HG03469 (cell line): ENCODE results near the gene XRN1.
"Not testable (repeated sequence)": the region's sequence is repeated elsewhere in the genome, so short reads cannot be mapped to it uniquely, and the experiment has no call there.

Experiments
- ATAC-seq: cut with Tn5 transposase; IDR thresholded peaks from one replicate; pipeline ENCODE4 v1.9.1; 2021; ENCODE audit warnings: mild to moderate bottlenecking, moderate library complexity, moderate number of reproducible peaks; ENCODE audit not compliant: unreplicated experiment

Gene XRN1

GRCh38 chr3:142436951-142437585, 10.8 kb downstream of the XRN1 start:
- no peak for ATAC-seq

GRCh38 chr3:142434503-142434902, 13.3 kb downstream of the XRN1 start:
- ATAC-seq, result no peak

- no peak for ATAC-seq
Measured at GRCh38 chr3:142433110-142433509, 14.7 kb downstream of the XRN1 start.

GRCh38 chr3:142429582-142429981, 18.3 kb downstream of the XRN1 start:
- ATAC-seq, result no peak

- ATAC-seq, result no peak
Measured at GRCh38 chr3:142424754-142425153, 23.1 kb downstream of the XRN1 start.

GRCh38 chr3:142418926-142419592, 28.8 kb downstream of the XRN1 start:
- no peak for ATAC-seq

GRCh38 chr3:142417302-142417701, 30.5 kb downstream of the XRN1 start:
- ATAC-seq, result no peak

- not testable (repeated sequence) for ATAC-seq
Measured at GRCh38 chr3:142400537-142400936, 47.3 kb downstream of the XRN1 start.

- ATAC-seq, result no peak
Measured at GRCh38 chr3:142394921-142395622, 52.8 kb downstream of the XRN1 start.

GRCh38 chr3:142385078-142385477, 62.8 kb downstream of the XRN1 start:
- ATAC-seq, result no peak

- no peak for ATAC-seq
Measured at GRCh38 chr3:142374687-142375086, 73.2 kb downstream of the XRN1 start.

- not testable (repeated sequence) for ATAC-seq
Measured at GRCh38 chr3:142369576-142369975, 78.3 kb downstream of the XRN1 start.

- ATAC-seq, result no peak
Measured at GRCh38 chr3:142366434-142366833, 81.4 kb downstream of the XRN1 start.

GRCh38 chr3:142363936-142364467, 83.8 kb downstream of the XRN1 start:
- ATAC-seq, result no peak

GRCh38 chr3:142363433-142363832, 84.4 kb downstream of the XRN1 start:
- ATAC-seq, result not testable (repeated sequence)

GRCh38 chr3:142359367-142359766, 88.5 kb downstream of the XRN1 start:
- ATAC-seq, result no peak

- ATAC-seq, result no peak
Measured at GRCh38 chr3:142356818-142357217, 91.0 kb downstream of the XRN1 start.

GRCh38 chr3:142355692-142356091, 92.1 kb downstream of the XRN1 start:
- ATAC-seq, result peak; percentile 62

GRCh38 chr3:142354076-142354475, 93.8 kb downstream of the XRN1 start:
- no peak for ATAC-seq

- no peak for ATAC-seq
Measured at GRCh38 chr3:142353571-142353970, 94.3 kb downstream of the XRN1 start.

- ATAC-seq, result not testable (repeated sequence)
Measured at GRCh38 chr3:142352698-142353097, 95.1 kb downstream of the XRN1 start.

- ATAC-seq, result no peak
Measured at GRCh38 chr3:142348460-142348859, 99.4 kb downstream of the XRN1 start.
